Kidney epithelial cell (primary cell): Measurements from ENCODE around the gene CD6. TPM values are rescaled to one million over a fixed set of nuclear protein-coding genes. Genes with fewer than 3 reads are reported as not detected.
"Not testable (repeated sequence)": the region's sequence is repeated elsewhere in the genome, so short reads cannot be mapped to it uniquely, and the experiment has no call there.

ENCODE experiments used
- DNase-seq: peaks from one replicate; pipeline ENCODE4 v3.0.0-alpha.2; 2010; ENCODE audit warnings: low read depth
- H3K27me3 ChIP-seq: 2 replicates; pipeline ENCODE4 v1.6.0; 2011; ENCODE audit warnings: low read length; ENCODE audit not compliant: control insufficient read depth, insufficient read depth
- H3K36me3 ChIP-seq: 2 replicates; pipeline ENCODE4 v1.5.1; 2011; ENCODE audit warnings: low read length; ENCODE audit not compliant: control insufficient read depth, insufficient read depth
- H3K4me3 ChIP-seq: 2 replicates; pipeline ENCODE4 v1.5.1; 2011; ENCODE audit warnings: low read depth, mild to moderate bottlenecking, control low read depth, low read length
- CTCF ChIP-seq: IDR thresholded peaks from 2 replicates; pipeline ENCODE4 v1.5.1; 2011; ENCODE audit warnings: mild to moderate bottlenecking, moderate library complexity, low read length, control low read depth, inconsistent platforms; ENCODE audit not compliant: insufficient read depth, poor library complexity, severe bottlenecking
- total RNA-seq: library from RNA; depleted of rRNA; stranded (reverse); fragments of >200 nt; gene quantifications from 2 replicates; pipeline ENCODE4 v1.2.3, GENCODE V29; 2015

CD6 gene
- total RNA-seq, 1 donor from 2014 or later: 0.29 TPM

DNA sequence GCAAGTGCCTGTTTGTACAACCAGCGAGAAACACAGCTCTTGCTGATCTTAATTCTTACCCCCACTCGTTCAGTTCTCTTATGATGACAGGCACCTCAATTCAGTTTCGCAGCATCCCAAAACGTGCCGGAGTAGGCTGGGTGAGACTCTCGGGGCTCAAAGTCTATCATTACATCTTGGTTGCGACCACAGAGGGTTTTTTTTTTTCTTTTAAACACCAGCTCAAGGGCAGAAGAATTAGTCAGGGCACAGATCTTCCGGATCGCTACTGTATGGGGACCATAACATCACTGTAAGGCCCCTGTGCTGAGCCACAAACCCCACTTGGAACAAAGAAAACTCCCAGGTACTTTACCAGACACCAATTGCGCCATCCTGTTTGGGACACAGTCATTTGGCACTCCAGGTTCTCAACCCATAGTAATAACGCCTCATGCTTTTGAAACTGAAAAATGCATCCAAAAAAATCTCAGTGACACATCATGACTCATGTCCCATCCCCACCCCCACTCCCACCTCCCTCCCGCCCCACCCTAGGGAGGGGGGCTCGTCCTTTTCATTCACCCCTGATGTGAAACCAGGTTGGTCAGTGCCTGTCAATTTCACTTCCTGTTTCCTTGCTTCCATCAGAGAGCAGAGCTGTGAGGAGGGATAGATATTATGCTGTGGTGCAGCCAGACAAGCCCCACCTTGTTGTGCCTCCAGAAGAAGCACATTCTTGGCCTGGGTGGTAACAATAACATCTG, 89.8 kb downstream of the CD6 start:
- no peak overlapping the region for H3K4me3 ChIP-seq
- no peaks in the 10 kb centered on the region for H3K27me3 ChIP-seq
- no peak for DNase-seq
- TF ChIP-seq CTCF: no peak
- no peaks in the 10 kb centered on the region for H3K36me3 ChIP-seq

- no peak for DNase-seq
These were observed 90.9 kb downstream of the CD6 start for GRCh38 chr11:61062181-61062930.

DNA sequence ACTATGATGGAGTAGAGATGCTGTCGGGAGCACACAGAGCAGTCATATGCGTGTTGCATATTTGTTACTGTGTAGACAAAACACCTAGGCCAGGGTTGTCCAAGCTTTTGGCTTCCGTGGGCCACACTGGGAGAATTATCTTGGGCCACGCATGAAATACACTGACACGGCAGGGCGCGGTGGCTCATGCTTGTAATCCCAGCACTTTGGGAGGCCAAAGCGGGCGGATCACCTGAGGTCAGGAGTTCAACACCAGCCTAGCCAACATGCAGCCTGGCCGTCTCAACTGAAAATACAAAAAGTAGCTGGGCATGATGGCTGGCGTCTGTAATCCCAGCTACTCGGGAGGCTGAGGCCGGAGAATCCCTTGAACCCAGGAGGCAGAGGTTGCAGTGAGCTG, 93.8 kb downstream of the CD6 start:
- DNase-seq, H3K4me3 ChIP-seq, H3K27me3 ChIP-seq, H3K36me3 ChIP-seq: not testable (repeated sequence)

More at GRCh38 chr11:61062181-61062930, 90.9 kb downstream of the CD6 start:
- Histone ChIP-seq H3K27me3 (no peaks in the 10 kb centered on the region), H3K4me3 (no peak overlapping the region), H3K36me3 (no peaks in the 10 kb centered on the region)
- no peak for TF ChIP-seq CTCF

DNA sequence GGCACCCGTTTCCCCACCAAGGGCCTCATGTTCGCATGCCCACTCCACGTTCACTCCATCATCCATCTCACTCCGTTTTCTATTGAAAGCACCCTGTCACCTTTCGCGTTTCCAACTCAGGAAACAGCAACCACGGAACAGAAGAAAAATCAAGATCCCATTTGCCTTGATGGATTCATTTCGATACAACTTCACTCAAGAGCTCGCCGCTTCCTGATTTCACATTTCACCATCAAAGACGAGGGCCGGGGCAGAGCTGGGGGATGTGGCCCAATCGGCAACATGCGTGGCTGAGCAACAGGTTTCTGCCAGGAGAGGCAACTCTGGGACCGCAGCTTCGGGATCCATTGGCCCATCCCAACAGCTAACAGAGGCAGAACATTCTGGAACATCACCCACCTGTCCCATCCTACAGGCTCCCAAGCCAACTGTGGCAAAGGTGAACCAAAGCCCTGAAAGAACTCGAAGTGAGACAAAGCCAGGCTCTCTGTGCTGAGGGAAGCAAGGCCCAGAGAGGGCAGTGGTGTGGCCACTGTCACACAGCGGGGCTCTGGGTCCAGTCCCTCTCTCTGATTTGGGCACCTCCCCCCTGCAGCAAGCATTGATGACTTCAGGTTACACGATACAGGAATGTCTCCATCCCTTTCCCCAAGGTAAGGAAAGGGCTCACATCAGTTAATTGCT, 94.6 kb downstream of the CD6 start:
- Histone ChIP-seq H3K36me3 (no peaks in the 10 kb centered on the region), H3K4me3 (no peak overlapping the region), H3K27me3 (peaks cover 2% of the 10 kb centered on the region)
- no peak for DNase-seq
- no peak for TF ChIP-seq CTCF

- DNase-seq: no peak
- Histone ChIP-seq H3K36me3 (no peaks in the 10 kb centered on the region), H3K4me3 (no peak overlapping the region), H3K27me3 (peaks cover 2% of the 10 kb centered on the region)
- TF ChIP-seq CTCF: no peak
These were observed 95.2 kb downstream of the CD6 start for GRCh38 chr11:61066645-61067044.

- H3K4me3 ChIP-seq: no peak overlapping the region
- no peaks in the 10 kb centered on the region for H3K36me3 ChIP-seq
- peaks cover 2% of the 10 kb centered on the region for H3K27me3 ChIP-seq
- TF ChIP-seq CTCF: no peak
- DNase-seq: no peak
These were observed 96.4 kb downstream of the CD6 start for GRCh38 chr11:61067782-61068446.
